HepG2 (cell line): ENCODE data around the gene CARMIL1. TPM values are rescaled to one million over a fixed set of nuclear protein-coding genes. Genes with fewer than 3 reads are reported as not detected.

Experiments used
- CENPX ChIP-seq: sonication (generic); formaldehyde crosslinking; IDR thresholded peaks from 2 replicates; pipeline ENCODE4 v1.9.0; 2021; ENCODE audit warnings: mild to moderate bottlenecking, missing genetic modification reagents, moderate library complexity
- CHCHD3 ChIP-seq: sonication (generic); formaldehyde crosslinking; IDR thresholded peaks from 2 replicates; pipeline ENCODE4 v1.8.0; 2022; ENCODE audit warnings: mild to moderate bottlenecking, missing genetic modification reagents, moderate library complexity
- DMTF1 ChIP-seq: sonication (generic); formaldehyde crosslinking; IDR thresholded peaks from 2 replicates; pipeline ENCODE4 v1.4.0; 2020; ENCODE audit warnings: mild to moderate bottlenecking, missing genetic modification reagents
- E2F5 ChIP-seq: sonication (generic); formaldehyde crosslinking; conservative IDR thresholded peaks from 2 replicates; pipeline ENCODE4 v1.4.0; 2020; ENCODE audit warnings: missing genetic modification reagents
- HDAC6 ChIP-seq: fragments of 200-600 bp; sonication (generic); IDR thresholded peaks from 2 replicates; pipeline ENCODE4 v1.7.0; 2017; ENCODE audit warnings: mild to moderate bottlenecking, antibody characterized with exemption, low read length, low read depth
- MED8 ChIP-seq: sonication (generic); formaldehyde crosslinking; IDR thresholded peaks from 2 replicates; pipeline ENCODE4 v1.8.1; 2023; ENCODE audit warnings: mild to moderate bottlenecking, missing genetic modification reagents; ENCODE audit not compliant: insufficient replicate concordance
- NFYC ChIP-seq: IDR thresholded peaks from 2 replicates; pipeline ENCODE4 v1.6.1; 2016; ENCODE audit warnings: missing genetic modification reagents, missing compliant biosample characterization
- PITX1 ChIP-seq: sonication (generic); formaldehyde crosslinking; IDR thresholded peaks from 2 replicates; pipeline ENCODE4 v1.5.1; 2020; ENCODE audit warnings: mild to moderate bottlenecking, missing genetic modification reagents
- SIX1 ChIP-seq: sonication (generic); formaldehyde crosslinking; IDR thresholded peaks from 2 replicates; pipeline ENCODE4 v1.4.0; 2020; ENCODE audit warnings: missing genetic modification reagents, borderline replicate concordance
- THAP8 ChIP-seq: sonication (generic); formaldehyde crosslinking; IDR thresholded peaks from 2 replicates; pipeline ENCODE4 v1.5.1; 2020; ENCODE audit warnings: missing genetic modification reagents, mild to moderate bottlenecking, borderline replicate concordance
- THRA ChIP-seq: sonication (generic); formaldehyde crosslinking; IDR thresholded peaks from 2 replicates; pipeline ENCODE4 v1.4.0; 2020; ENCODE audit warnings: missing genetic modification reagents, borderline replicate concordance
- ZKSCAN1 ChIP-seq: fragments of 150-350 bp; IDR thresholded peaks from 2 replicates; pipeline ENCODE4 v1.6.1; 2014; ENCODE audit warnings: low read length
- ZNF550 ChIP-seq: sonication (generic); formaldehyde crosslinking; IDR thresholded peaks from 2 replicates; pipeline ENCODE4 v1.4.0; 2020; ENCODE audit warnings: mild to moderate bottlenecking, missing genetic modification reagents, borderline replicate concordance
- ZNF816 ChIP-seq: sonication (generic); formaldehyde crosslinking; IDR thresholded peaks from 2 replicates; pipeline ENCODE4 v1.8.0; 2022; ENCODE audit warnings: missing genetic modification reagents, mild to moderate bottlenecking, borderline replicate concordance
- ZSCAN21 ChIP-seq: sonication (generic); formaldehyde crosslinking; IDR thresholded peaks from 2 replicates; pipeline ENCODE4 v1.8.0; 2022; ENCODE audit warnings: mild to moderate bottlenecking, missing genetic modification reagents, moderate library complexity, borderline replicate concordance
- ZSCAN30 ChIP-seq: sonication (generic); formaldehyde crosslinking; IDR thresholded peaks from 2 replicates; pipeline ENCODE4 v1.5.0; 2020; ENCODE audit warnings: mild to moderate bottlenecking, missing genetic modification reagents
- ZZZ3 ChIP-seq: sonication (generic); formaldehyde crosslinking; IDR thresholded peaks from 2 replicates; pipeline ENCODE4 v1.4.0; 2020; ENCODE audit warnings: missing genetic modification reagents, mild to moderate bottlenecking, borderline replicate concordance
- polyA plus RNA-seq, 8 experiments: library from polyadenylated mRNA; depleted of rRNA in 3 of 8; stranded (reverse) in 7 of 8; unstranded in 1 of 8; fragments of >200 nt; fragmentation: Illumina TruSeq in 4 of 8; extraction: Trizol in 4 of 8; gene quantifications; 2 replicates each; pipeline versions ENCODE4 v1.2.1 to v1.2.3, GENCODE V29; 2011 to 2016; ENCODE audit warnings: low read depth in 4 of 8, missing spikeins in 1 of 8, mixed read lengths in 1 of 8; ENCODE audit not compliant: insufficient read depth in 1 of 8
- total RNA-seq, 5 experiments: library from RNA; depleted of rRNA; stranded (reverse); fragments of >200 nt; fragmentation: Illumina TruSeq; extraction: Trizol; gene quantifications; 2 replicates each; pipeline ENCODE4 v1.2.3, GENCODE V29; 2016; ENCODE audit warnings: low read depth in 1 of 5
- TF ChIP-seq, protein P1 (sequence below): sonication (generic); formaldehyde crosslinking; IDR thresholded peaks from 2 replicates; pipeline ENCODE4 v1.8.1; 2022; ENCODE audit warnings: mild to moderate bottlenecking, missing genetic modification reagents
- TF ChIP-seq, protein P2 (sequence below): sonication (generic); formaldehyde crosslinking; IDR thresholded peaks from 2 replicates; pipeline ENCODE4 v1.4.0; 2020; ENCODE audit warnings: missing genetic modification reagents, mild to moderate bottlenecking, borderline replicate concordance

Gene CARMIL1
- total and polyA plus RNA-seq, 2 of the 13 experiments (the other 11 are each of a cell fraction or from before 2014, with no cell fraction given) = 1.8 to 2.6 TPM

DNA sequence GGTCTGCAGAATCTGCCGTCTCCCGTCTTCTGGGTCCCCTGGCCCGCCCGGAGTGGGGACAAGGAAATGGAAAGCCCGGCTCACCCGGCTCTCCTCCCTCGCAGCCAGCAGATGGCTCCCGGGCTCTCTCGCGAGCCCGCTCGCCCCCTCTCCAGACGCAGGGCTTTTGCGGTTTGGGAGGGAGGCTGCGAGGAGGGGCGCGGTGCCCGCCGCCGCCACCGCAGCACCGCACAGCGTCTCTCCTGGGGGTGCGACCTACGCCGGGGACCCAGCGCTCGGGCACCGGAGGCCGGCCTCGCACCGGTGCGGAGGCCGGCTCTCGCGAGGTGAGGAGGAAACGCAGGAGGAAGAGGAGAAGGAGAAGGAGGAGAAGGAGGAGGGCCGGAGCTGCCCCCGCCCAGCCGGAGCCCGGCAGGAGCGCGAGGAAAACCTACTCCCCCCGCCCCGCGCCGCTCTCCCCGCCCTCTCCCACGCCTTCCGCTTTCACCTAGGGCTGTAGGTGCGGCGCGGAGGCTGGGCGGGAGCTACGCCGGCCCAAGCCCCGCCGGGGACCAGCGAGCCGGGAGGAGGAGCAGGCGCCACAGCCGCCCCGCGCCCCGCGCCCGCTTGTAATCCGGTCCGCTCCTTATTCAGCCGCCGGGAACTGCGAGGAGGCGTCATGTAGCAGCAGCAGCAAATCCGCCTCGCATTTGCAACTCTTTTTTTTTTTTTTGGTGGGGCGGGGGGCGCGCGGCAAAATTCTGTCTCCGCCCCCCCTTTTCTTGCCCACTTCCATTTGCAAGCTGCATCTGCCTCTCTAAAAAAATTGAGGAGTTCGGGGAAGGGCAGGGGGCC lies at the start of gene CARMIL1 (continued):
- TF ChIP-seq, protein P1, sequence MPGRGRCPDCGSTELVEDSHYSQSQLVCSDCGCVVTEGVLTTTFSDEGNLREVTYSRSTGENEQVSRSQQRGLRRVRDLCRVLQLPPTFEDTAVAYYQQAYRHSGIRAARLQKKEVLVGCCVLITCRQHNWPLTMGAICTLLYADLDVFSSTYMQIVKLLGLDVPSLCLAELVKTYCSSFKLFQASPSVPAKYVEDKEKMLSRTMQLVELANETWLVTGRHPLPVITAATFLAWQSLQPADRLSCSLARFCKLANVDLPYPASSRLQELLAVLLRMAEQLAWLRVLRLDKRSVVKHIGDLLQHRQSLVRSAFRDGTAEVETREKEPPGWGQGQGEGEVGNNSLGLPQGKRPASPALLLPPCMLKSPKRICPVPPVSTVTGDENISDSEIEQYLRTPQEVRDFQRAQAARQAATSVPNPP = no peak
- no peak for TF ChIP-seq ZKSCAN1
- TF ChIP-seq ZSCAN30 (CRISPR knock-in tag) = no peak
- no peak for TF ChIP-seq ZSCAN21 (CRISPR knock-in tag)
- no peak for TF ChIP-seq NFYC (CRISPR knock-in tag)
- TF ChIP-seq DMTF1 = no peak
- TF ChIP-seq, protein P2, sequence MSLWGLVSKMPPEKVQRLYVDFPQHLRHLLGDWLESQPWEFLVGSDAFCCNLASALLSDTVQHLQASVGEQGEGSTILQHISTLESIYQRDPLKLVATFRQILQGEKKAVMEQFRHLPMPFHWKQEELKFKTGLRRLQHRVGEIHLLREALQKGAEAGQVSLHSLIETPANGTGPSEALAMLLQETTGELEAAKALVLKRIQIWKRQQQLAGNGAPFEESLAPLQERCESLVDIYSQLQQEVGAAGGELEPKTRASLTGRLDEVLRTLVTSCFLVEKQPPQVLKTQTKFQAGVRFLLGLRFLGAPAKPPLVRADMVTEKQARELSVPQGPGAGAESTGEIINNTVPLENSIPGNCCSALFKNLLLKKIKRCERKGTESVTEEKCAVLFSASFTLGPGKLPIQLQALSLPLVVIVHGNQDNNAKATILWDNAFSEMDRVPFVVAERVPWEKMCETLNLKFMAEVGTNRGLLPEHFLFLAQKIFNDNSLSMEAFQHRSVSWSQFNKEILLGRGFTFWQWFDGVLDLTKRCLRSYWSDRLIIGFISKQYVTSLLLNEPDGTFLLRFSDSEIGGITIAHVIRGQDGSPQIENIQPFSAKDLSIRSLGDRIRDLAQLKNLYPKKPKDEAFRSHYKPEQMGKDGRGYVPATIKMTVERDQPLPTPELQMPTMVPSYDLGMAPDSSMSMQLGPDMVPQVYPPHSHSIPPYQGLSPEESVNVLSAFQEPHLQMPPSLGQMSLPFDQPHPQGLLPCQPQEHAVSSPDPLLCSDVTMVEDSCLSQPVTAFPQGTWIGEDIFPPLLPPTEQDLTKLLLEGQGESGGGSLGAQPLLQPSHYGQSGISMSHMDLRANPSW (CRISPR knock-in tag) = no peak
- TF ChIP-seq MED8 (CRISPR knock-in tag) = no peak
- TF ChIP-seq SIX1 (CRISPR knock-in tag) = no peak
- no peak for TF ChIP-seq THAP8 (CRISPR knock-in tag)
- TF ChIP-seq CHCHD3 (CRISPR knock-in tag) = 0 out of 2 replicates have a peak, but pooled peaks have one; percentile 15
- no peak for TF ChIP-seq CENPX (CRISPR knock-in tag)
- no peak for TF ChIP-seq ZNF550
- no peak for TF ChIP-seq ZNF816 (CRISPR knock-in tag)
- no peak for TF ChIP-seq HDAC6
- TF ChIP-seq E2F5 (CRISPR knock-in tag) = 0 out of 2 replicates have a peak, but pooled peaks have one; percentile 9
- no peak for TF ChIP-seq THRA
- no peak for TF ChIP-seq ZZZ3 (CRISPR knock-in tag)
- no peak for TF ChIP-seq PITX1
